A673 (cell line): Measurements from ENCODE around the gene KRTAP10-8. TPM values are rescaled to one million over a fixed set of nuclear protein-coding genes. Genes with fewer than 3 reads are reported as not detected.
"Not testable (repeated sequence)": the region's sequence is repeated elsewhere in the genome, so short reads cannot be mapped to it uniquely, and the experiment has no call there.

Experiments used
- BruUV-seq: library from RNA; stranded (reverse); fragments of 400-500 nt; replicated peaks from 2 replicates; lab custom pipeline; 2021; lab: Mats Ljungman, UMichigan
- CTCF ChIA-PET: fragments of 300-600 bp; sonication (Branson Sonifier 250); formaldehyde crosslinking; loops from one replicate; lab custom pipeline; 2022; ENCODE audit warnings: antibody characterized with exemption; lab: Charles Lee
- POLR2A ChIA-PET: fragments of 300-600 bp; sonication (Branson Sonifier 250); formaldehyde crosslinking; loops from one replicate; lab custom pipeline; 2022; ENCODE audit warnings: antibody characterized with exemption; ENCODE audit not compliant: low non-redundant PET; lab: Charles Lee
- DNase-seq: peaks from one replicate; pipeline ENCODE4 v3.0.0-alpha.2; 2015; ENCODE audit warnings: low spot score
- H3K27ac ChIP-seq: fragments of 200-600 bp; sonication (generic); 2 replicates; pipeline ENCODE4 v1.5.1; 2016; ENCODE audit warnings: mixed run types, low read depth, mild to moderate bottlenecking, mixed read lengths, antibody characterized with exemption, low read length; ENCODE audit not compliant: poor library complexity, severe bottlenecking
- H3K27me3 ChIP-seq: fragments of 200-600 bp; sonication (generic); replicated peaks from 2 replicates; pipeline ENCODE4 v1.6.1; 2017; ENCODE audit warnings: mixed run types, low read depth, mild to moderate bottlenecking, mixed read lengths, antibody characterized with exemption, low read length; ENCODE audit not compliant: insufficient read depth, poor library complexity
- H3K36me3 ChIP-seq: fragments of 200-600 bp; sonication (generic); 2 replicates; pipeline ENCODE4 v1.6.1; 2016; ENCODE audit warnings: mixed run types, mild to moderate bottlenecking, mixed read lengths, antibody characterized with exemption, low read length; ENCODE audit not compliant: insufficient read depth, poor library complexity, severe bottlenecking
- H3K4me1 ChIP-seq: fragments of 200-600 bp; sonication (generic); 2 replicates; pipeline ENCODE4 v1.6.1; 2017; ENCODE audit warnings: mixed run types, mild to moderate bottlenecking, mixed read lengths, antibody characterized with exemption, low read length; ENCODE audit not compliant: insufficient read depth, poor library complexity, severe bottlenecking
- H3K4me3 ChIP-seq: fragments of 200-600 bp; sonication (generic); 2 replicates; pipeline ENCODE4 v1.5.1; 2016; ENCODE audit warnings: low read depth, mixed run types, mild to moderate bottlenecking, mixed read lengths, low read length; ENCODE audit not compliant: poor library complexity, severe bottlenecking
- H3K9me3 ChIP-seq: fragments of 200-600 bp; sonication (generic); 2 replicates; pipeline ENCODE4 v1.6.1; 2016; ENCODE audit warnings: mixed run types, low read depth, mild to moderate bottlenecking, mixed read lengths, antibody characterized with exemption, low read length; ENCODE audit not compliant: poor library complexity, severe bottlenecking
- EZH2 ChIP-seq: fragments of 200-600 bp; sonication (generic); IDR thresholded peaks from 2 replicates; pipeline ENCODE4 v1.6.1; 2017; ENCODE audit warnings: borderline replicate concordance, low read depth, mild to moderate bottlenecking, mixed read lengths, antibody characterized with exemption, low read length; ENCODE audit not compliant: poor library complexity, severe bottlenecking
- intact Hi-C: fragments of 100-400 bp; cut with micrococcal nuclease; formaldehyde crosslinking; loops from one replicate; pipeline ENCODE4 v1.10.0; 2022; ENCODE audit not compliant: unreplicated experiment
- total RNA-seq: library from RNA; stranded (reverse); gene quantifications from 2 replicates; pipeline ENCODE4 v1.2.3, GENCODE V29; 2021
- TF ChIP-seq, protein P1 (sequence below): fragments of 300-800, 200-600 bp; sonication (generic); conservative IDR thresholded peaks from 2 replicates; pipeline ENCODE4 v1.5.1; 2017; ENCODE audit warnings: low read depth, mild to moderate bottlenecking, antibody characterized with exemption, low read length, moderate library complexity, mixed read lengths

The KRTAP10-8 gene
- total RNA-seq, 1 experiment from 2014 or later, result not detected

DNA sequence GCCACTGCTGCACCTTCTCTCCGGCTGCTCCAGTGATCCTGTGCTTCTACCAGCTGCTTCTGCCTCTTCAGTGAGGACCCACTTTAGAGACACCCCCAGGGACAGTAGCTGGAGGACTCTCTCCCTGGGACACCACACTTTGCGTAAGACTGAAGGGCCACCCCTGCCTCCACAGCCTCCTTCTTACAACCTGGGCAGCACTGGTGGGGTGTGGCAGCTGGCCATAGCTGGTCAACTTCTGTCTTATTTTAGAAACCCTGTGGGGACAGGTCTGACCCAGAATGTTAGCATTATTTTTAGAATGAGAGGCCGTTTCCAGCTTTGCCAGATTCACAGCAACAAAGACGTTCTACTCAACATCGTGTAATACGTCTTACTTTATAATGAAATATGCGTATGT lies 13.9 kb downstream of the KRTAP10-8 start:
- intact Hi-C loops, result no loop called here
- ChIA-PET POLR2A (no interaction called here), CTCF (no interaction called here)
- H3K9me3 ChIP-seq, result peaks cover 22% of the 10 kb centered on the region
- H3K27ac ChIP-seq, result no peak overlapping the region
- BruUV-seq, result no TSS peak
- no peaks in the 10 kb centered on the region for H3K4me1 ChIP-seq
- no peaks in the 10 kb centered on the region for H3K27me3 ChIP-seq
- H3K4me3 ChIP-seq, result no peak overlapping the region
- DNase-seq, result no peak
- TF ChIP-seq, protein P1, sequence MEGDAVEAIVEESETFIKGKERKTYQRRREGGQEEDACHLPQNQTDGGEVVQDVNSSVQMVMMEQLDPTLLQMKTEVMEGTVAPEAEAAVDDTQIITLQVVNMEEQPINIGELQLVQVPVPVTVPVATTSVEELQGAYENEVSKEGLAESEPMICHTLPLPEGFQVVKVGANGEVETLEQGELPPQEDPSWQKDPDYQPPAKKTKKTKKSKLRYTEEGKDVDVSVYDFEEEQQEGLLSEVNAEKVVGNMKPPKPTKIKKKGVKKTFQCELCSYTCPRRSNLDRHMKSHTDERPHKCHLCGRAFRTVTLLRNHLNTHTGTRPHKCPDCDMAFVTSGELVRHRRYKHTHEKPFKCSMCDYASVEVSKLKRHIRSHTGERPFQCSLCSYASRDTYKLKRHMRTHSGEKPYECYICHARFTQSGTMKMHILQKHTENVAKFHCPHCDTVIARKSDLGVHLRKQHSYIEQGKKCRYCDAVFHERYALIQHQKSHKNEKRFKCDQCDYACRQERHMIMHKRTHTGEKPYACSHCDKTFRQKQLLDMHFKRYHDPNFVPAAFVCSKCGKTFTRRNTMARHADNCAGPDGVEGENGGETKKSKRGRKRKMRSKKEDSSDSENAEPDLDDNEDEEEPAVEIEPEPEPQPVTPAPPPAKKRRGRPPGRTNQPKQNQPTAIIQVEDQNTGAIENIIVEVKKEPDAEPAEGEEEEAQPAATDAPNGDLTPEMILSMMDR, result no peak
- no peak for TF ChIP-seq EZH2
- H3K36me3 ChIP-seq, result no peaks in the 10 kb centered on the region

DNA sequence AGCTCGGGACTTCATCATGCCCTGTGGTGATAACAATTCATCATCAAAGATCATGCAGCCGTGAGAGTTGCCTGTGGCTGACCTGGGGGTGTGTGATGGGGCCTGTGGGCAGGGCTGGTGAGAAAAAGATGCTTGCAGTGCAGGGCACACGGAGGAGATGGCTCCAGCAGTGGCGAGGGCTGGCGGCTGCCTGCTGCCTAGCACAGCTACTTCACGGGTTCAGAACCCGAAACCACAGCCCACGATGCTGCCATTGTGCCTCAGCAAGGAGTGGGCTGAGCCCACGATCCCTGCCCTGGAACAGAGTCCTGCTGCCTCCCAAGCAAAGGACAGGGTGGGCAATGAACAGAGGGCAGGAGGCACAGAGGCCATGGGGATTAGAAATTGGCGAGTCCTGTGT lies 14.4 kb downstream of the KRTAP10-8 start:
- CTCF ChIA-PET, result no interaction called here
- no peak overlapping the region for H3K27ac ChIP-seq
- no peaks in the 10 kb centered on the region for H3K4me1 ChIP-seq
- no peaks in the 10 kb centered on the region for H3K27me3 ChIP-seq
- no peaks in the 10 kb centered on the region for H3K36me3 ChIP-seq
- DNase-seq, result no peak
- no peak for TF ChIP-seq EZH2
- TF ChIP-seq, protein P1, result no peak
- no TSS peak for BruUV-seq
- POLR2A ChIA-PET, result no interaction called here
- intact Hi-C loops, result no loop called here
- H3K9me3 ChIP-seq, result peaks cover 27% of the 10 kb centered on the region
- H3K4me3 ChIP-seq, result no peak overlapping the region

DNA sequence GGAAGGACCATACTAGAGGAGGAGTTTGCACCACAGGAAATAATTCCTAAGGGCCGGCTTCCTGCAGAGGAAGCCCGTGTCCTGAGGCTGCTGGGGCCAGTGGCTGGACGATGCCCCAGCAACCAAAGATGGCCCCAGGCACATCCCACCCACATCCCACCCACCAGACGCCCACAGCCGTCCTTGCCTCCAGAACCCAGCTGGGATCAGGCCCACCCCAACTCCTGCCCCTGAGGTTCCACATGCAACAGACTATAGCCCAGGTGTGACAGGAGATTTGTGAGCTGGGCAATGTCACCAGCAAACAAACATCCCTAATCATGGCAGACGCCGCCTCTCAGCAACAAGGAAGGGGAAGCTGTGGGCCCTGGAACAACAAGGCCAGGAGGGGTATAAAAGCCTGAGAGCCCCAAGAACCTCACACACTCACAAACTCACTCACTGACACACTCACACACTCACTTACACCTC lies 14.8 kb downstream of the KRTAP10-8 start, which contains the start of gene KRTAP10-9:
Gene KRTAP10-9, plus strand, starts transcription at position 421 of the 471 bp plus-strand sequence. CDS start 79 bp downstream, outside the sequence.
- Histone ChIP-seq H3K9me3 (peaks cover 29% of the 10 kb centered on the region), H3K36me3 (no peaks in the 10 kb centered on the region), H3K27me3 (no peaks in the 10 kb centered on the region), H3K27ac (no peak within 1 kb of the TSS), H3K4me1 (no peaks in the 10 kb centered on the region), H3K4me3 (no peak within 1 kb of the TSS)
- POLR2A ChIA-PET, result no interaction called here
- intact Hi-C loops, result no loop called here
- TF ChIP-seq EZH2, result no peak
- TF ChIP-seq, protein P1, result no peak
- DNase-seq, result no peak
- CTCF ChIA-PET, result no interaction called here
- no TSS peak for BruUV-seq

DNA sequence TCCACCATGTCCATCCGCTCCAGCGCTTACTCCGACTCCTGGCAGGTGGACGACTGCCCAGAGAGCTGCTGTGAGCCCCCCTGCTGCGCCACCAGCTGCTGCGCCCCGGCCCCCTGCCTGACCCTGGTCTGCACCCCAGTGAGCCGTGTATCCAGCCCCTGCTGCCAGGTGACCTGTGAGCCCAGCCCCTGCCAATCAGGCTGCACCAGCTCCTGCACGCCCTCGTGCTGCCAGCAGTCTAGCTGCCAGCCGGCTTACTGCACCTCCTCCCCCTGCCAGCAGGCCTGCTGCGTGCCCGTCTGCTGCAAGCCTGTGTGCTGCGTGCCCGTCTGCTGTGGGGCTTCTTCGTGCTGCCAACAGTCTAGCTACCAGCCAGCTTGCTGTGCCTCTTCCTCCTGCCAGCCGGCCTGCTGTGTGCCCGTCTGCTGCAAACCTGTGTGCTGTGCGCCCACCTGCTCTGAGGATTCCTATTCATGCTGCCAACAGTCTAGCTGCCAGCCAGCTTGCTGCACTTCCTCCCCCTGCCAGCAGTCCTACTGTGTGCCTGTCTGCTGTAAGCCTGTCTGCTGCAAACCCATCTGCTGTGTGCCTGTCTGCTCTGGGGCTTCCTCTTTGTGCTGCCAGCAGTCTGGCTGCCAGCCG lies 15.4 kb downstream of the KRTAP10-8 start:
- DNase-seq, result not testable (repeated sequence)

DNA sequence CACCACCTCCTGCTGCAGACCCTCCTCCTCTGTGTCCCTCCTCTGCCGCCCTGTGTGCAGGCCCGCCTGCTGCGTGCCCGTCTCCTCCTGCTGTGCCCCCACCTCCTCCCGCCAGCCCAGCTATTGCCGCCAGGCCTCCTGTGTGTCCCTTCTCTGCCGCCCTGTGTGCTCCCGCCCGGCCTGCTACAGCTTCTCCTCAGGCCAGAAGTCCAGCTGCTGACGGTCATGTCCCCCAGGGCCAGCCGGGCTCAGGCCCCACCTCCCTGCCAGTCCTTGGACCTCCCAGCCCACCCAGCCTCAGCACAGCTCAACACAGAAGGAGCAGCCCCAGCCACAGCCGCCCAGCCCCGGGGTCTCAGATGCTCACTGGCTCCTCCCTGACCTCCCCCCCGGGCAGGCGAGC lies 16.0 kb downstream of the KRTAP10-8 start:
- BruUV-seq, H3K27ac ChIP-seq, H3K36me3 ChIP-seq, H3K4me1 ChIP-seq, CTCF ChIA-PET, H3K27me3 ChIP-seq, intact Hi-C loops, DNase-seq, H3K4me3 ChIP-seq, POLR2A ChIA-PET: not testable (repeated sequence)
- peaks cover 36% of the 10 kb centered on the region for H3K9me3 ChIP-seq

More for the DNA sequence above, 15.4 kb downstream of the KRTAP10-8 start:
- H3K36me3 ChIP-seq, intact Hi-C loops, BruUV-seq, POLR2A ChIA-PET, H3K4me1 ChIP-seq, CTCF ChIA-PET, H3K4me3 ChIP-seq, H3K27me3 ChIP-seq, H3K27ac ChIP-seq: not testable (repeated sequence)
- H3K9me3 ChIP-seq, result peaks cover 35% of the 10 kb centered on the region
